BLaER1 (cell line): ENCODE data around the gene CNEP1R1.

Experiments
- H3K27ac ChIP-seq: shearing (Covaris generic); formaldehyde crosslinking; 2 replicates; pipeline ENCODE4 v1.8.1; 2022
- H3K27me3 ChIP-seq: shearing (Covaris generic); formaldehyde crosslinking; 2 replicates; pipeline ENCODE4 v1.8.1; 2022
- H3K36me3 ChIP-seq: shearing (Covaris generic); formaldehyde crosslinking; 2 replicates; pipeline ENCODE4 v1.8.1; 2022
- H3K4me1 ChIP-seq: shearing (Covaris generic); formaldehyde crosslinking; 2 replicates; pipeline ENCODE4 v1.8.1; 2022
- H3K4me2 ChIP-seq: shearing (Covaris generic); formaldehyde crosslinking; 2 replicates; pipeline ENCODE4 v1.8.1; 2022
- H3K4me3 ChIP-seq: shearing (Covaris generic); formaldehyde crosslinking; 2 replicates; pipeline ENCODE4 v1.8.1; 2022
- H3K9ac ChIP-seq: shearing (Covaris generic); formaldehyde crosslinking; 2 replicates; pipeline ENCODE4 v1.8.1; 2022
- H3K9me3 ChIP-seq: shearing (Covaris generic); formaldehyde crosslinking; 2 replicates; pipeline ENCODE4 v1.8.1; 2022
- H4K20me1 ChIP-seq: shearing (Covaris generic); formaldehyde crosslinking; 2 replicates; pipeline ENCODE4 v1.8.1; 2022
- Cebpa-rat ChIP-seq: shearing (Covaris generic); IDR thresholded peaks from 2 replicates; pipeline ENCODE4 v1.8.1; 2022

Gene CNEP1R1

DNA sequence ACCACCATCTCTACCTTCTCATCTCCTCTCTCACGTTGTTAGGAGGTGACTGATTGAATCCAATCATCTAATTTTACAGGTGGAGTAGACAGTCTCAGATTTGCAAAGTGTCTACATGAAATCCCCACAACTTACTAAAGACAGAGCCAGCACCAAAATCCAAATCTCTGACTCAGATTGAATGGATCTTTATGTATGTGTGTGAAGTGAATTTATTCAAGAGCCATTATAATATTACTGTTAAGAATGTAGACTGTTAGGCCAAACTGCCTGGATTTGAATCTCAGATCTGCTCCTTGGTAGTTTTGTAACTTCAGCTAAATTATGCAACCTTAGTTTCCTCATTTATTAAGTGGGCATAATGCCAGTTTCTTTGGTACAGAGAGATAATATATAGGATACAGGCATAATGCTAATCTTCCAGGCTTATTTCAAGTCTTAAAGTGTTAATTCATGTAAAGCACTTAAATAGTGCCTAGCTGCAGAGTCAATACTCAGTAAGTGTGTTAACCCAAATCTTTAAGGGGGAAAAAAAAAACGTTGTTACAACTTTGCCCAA is 12.7 kb downstream of the CNEP1R1 start:
- Histone ChIP-seq H3K27me3 (no peaks in the 10 kb centered on the region), H3K27ac (no peak overlapping the region), H3K4me1 (peaks cover 18% of the 10 kb centered on the region), H3K36me3 (peaks cover 45% of the 10 kb centered on the region), H3K9ac (no peak overlapping the region), H3K4me3 (no peak overlapping the region), H3K9me3 (no peaks in the 10 kb centered on the region), H3K4me2 (no peak overlapping the region), H4K20me1 (no peaks in the 10 kb centered on the region)
- TF ChIP-seq Cebpa-rat = no peak

DNA sequence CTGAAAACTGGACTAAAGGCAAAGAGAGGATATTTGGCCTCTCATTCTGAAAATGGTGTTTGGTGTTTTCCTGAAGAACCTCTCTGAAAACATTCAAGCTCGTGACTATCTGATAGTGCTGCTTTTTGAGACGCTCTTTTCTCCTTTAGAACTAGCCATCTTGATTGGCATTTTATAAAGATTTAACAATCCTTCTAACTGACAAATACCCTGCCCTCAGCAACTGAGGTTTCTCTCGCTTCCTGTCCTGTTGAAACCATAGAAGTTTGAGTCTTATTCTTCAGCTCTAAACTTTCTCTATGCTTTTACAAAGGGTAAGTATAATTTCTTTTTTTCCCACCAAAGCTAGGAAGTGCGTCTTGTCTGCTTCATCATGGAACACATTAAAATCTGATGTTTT is 13.3 kb downstream of the CNEP1R1 start:
- Histone ChIP-seq H3K36me3 (peaks cover 41% of the 10 kb centered on the region), H3K9ac (no peak overlapping the region), H3K4me3 (no peak overlapping the region), H3K27me3 (no peaks in the 10 kb centered on the region), H3K4me2 (no peak overlapping the region), H4K20me1 (no peaks in the 10 kb centered on the region), H3K9me3 (no peaks in the 10 kb centered on the region), H3K4me1 (peaks cover 18% of the 10 kb centered on the region), H3K27ac (no peak overlapping the region)
- no peak for TF ChIP-seq Cebpa-rat

DNA sequence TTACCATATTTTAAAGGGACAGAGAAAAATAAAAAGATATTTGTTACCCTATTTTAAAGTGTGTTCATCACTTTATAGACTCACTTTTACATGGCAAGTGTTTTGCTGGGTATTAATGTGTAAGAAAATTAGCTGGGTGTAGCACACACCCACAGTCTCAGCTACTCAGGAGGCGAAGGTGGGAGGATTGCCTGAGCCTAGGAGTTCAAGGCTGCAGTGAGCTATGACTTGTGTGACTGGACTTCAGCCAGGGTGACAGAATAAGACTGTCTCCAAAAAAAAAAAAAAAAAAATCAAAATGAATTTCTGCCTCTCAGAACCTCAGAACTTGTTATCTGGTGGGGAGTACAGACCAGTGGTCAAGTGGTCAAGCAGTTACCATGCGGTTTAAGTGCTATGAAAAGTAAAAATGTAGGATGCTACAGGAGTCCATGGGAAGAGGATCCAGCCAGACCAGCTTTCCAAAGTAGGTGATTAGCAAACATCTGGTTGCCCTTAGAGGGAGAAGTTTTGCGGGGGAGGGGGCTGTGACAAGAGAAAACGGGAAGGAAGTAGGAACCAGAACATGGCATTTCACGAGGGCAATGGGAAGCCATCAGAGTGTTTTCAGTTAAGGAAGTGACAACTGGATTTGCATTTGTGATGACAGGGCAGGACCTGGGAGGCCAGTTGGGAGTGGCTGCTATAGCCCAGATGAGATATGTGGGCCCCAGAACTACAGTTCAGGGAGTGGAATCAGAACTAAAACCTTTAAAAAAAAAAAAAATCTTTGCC is 13.9 kb downstream of the CNEP1R1 start:
- H3K4me2 ChIP-seq = peak overlapping the region; percentile 50
- H3K27me3 ChIP-seq = no peaks in the 10 kb centered on the region
- H3K36me3 ChIP-seq = peaks cover 36% of the 10 kb centered on the region
- H3K27ac ChIP-seq = no peak overlapping the region
- H3K9me3 ChIP-seq = no peaks in the 10 kb centered on the region
- no peak overlapping the region for H3K9ac ChIP-seq
- H3K4me3 ChIP-seq = no peak overlapping the region
- no peak for TF ChIP-seq Cebpa-rat
- no peaks in the 10 kb centered on the region for H4K20me1 ChIP-seq
- peaks cover 18% of the 10 kb centered on the region for H3K4me1 ChIP-seq

DNA sequence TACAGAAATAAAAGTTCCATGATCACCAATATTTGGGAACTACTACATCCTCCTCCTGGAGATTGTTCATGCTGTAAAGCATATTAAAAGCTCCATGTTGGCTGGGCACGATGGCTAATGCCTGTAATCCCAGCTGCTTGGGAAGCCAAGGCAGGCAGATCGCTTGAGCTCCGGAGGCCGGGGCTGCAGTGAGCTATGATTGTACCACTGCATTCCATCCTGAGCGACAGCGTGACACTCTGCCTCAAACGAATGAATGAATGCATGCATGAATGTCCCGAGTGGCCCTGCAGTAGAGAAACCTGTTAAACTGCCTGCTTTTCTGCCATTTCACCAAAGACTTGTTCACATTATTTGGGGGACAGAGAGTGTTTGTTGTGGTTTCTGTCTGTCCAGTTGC is 15.0 kb downstream of the CNEP1R1 start:
- Histone ChIP-seq H4K20me1 (no peaks in the 10 kb centered on the region), H3K27ac (no peak overlapping the region), H3K27me3 (no peaks in the 10 kb centered on the region), H3K4me1 (peaks cover 18% of the 10 kb centered on the region), H3K36me3 (peaks cover 25% of the 10 kb centered on the region), H3K4me3 (no peak overlapping the region), H3K9me3 (no peaks in the 10 kb centered on the region), H3K4me2 (no peak overlapping the region), H3K9ac (no peak overlapping the region)
- no peak for TF ChIP-seq Cebpa-rat

DNA sequence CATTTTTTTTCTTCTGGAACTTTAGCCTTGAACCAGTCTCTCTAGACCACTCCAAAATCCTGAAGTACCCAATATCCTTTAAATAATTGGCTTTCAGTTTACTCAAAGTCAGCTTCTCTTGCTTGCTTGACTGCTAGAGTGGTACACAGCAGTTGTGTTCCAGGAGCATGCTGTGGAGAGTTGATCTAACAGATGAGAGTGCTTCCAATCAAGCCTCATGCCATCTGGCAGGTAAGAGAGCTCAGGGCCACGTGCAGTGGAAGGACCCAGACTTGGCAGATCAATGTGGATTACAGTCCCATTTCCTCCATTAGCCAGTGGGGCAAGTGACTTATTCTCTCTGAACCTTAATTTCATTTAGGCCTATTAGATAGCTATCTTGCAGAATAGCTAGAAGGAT is 15.7 kb downstream of the CNEP1R1 start:
- peaks cover 18% of the 10 kb centered on the region for H3K4me1 ChIP-seq
- H3K36me3 ChIP-seq = peaks cover 18% of the 10 kb centered on the region
- no peak overlapping the region for H3K4me3 ChIP-seq
- no peak overlapping the region for H3K4me2 ChIP-seq
- H4K20me1 ChIP-seq = no peaks in the 10 kb centered on the region
- H3K9ac ChIP-seq = no peak overlapping the region
- no peak overlapping the region for H3K27ac ChIP-seq
- H3K9me3 ChIP-seq = no peaks in the 10 kb centered on the region
- TF ChIP-seq Cebpa-rat = no peak
- H3K27me3 ChIP-seq = no peaks in the 10 kb centered on the region

DNA sequence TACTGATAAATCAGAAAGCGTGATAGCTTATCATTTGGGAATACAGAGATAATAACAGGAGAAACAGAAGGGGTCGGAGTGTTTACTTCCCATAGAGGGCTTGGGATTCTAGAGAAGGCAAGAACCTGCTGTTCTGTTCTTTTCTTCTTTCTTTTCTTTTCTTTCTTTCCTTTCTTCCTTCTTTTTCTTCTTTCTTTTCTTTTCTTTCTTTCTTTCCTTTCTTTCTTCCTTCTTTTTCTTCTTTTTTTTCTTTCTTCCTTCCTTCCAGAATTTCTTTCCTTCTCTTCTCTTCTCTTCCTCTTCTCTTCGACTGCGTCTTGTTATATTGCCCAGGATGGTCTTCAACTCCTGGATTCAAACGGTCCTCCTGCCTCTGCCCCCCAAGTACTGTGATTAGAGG is 18.3 kb downstream of the CNEP1R1 start:
- peaks cover 13% of the 10 kb centered on the region for H3K4me1 ChIP-seq
- H4K20me1 ChIP-seq = no peaks in the 10 kb centered on the region
- H3K27me3 ChIP-seq = no peaks in the 10 kb centered on the region
- no peak overlapping the region for H3K9ac ChIP-seq
- no peak for TF ChIP-seq Cebpa-rat
- H3K4me2 ChIP-seq = no peak overlapping the region
- no peak overlapping the region for H3K27ac ChIP-seq
- no peaks in the 10 kb centered on the region for H3K9me3 ChIP-seq
- no peak overlapping the region for H3K4me3 ChIP-seq
- H3K36me3 ChIP-seq = no peaks in the 10 kb centered on the region; the same call in 1 of the 2 replicates

DNA sequence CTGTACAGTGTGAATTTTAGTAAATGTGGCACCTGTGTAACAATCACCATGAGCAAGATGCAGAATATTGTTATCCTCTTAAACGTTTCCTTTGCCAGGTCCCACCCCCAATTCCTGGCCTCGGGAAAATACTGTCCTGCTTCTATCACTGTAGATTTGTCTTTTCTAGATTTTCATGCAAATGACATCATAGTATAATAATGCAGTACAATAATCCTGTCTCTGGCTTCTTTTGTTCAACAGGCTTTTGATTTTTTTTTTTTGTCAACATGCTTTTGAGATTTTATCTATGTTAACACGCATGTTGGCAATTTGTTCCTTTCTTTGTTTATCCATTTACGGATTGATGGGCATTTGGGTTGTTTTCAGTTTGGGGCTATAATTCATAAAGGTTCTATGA is 20.4 kb downstream of the CNEP1R1 start:
- no peak overlapping the region for H3K4me3 ChIP-seq
- H4K20me1 ChIP-seq = no peaks in the 10 kb centered on the region

DNA sequence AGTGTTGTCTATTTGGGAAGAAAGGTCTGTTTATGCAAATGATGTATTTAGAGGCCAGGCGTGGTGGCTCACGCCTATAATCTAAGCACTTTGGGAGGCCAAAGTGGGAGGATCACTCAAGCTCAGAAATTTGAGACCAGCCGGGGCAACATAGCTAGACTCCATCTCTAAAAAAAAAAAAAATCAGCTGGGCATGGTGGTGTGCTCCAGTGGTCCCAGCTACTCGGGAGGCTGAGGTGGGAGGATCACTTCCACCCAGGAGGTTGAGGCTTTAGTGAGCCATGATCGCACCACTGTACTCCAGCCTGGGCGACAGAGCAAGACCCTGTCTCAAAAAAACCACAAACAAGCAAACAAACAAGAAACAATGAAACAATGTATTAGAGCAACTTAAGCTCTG is 21.8 kb downstream of the CNEP1R1 start:
- no peak overlapping the region for H3K9ac ChIP-seq
- H3K4me1 ChIP-seq = no peaks in the 10 kb centered on the region
- no peak for TF ChIP-seq Cebpa-rat
- H3K9me3 ChIP-seq = no peaks in the 10 kb centered on the region
- H4K20me1 ChIP-seq = no peaks in the 10 kb centered on the region
- no peaks in the 10 kb centered on the region for H3K36me3 ChIP-seq
- H3K27me3 ChIP-seq = no peaks in the 10 kb centered on the region
- no peak overlapping the region for H3K4me3 ChIP-seq
- no peak overlapping the region for H3K27ac ChIP-seq
- H3K4me2 ChIP-seq = no peak overlapping the region

More for the DNA sequence above, 20.4 kb downstream of the CNEP1R1 start:
- Histone ChIP-seq H3K4me2 (no peak overlapping the region), H3K27me3 (no peaks in the 10 kb centered on the region), H3K27ac (no peak overlapping the region), H3K9ac (no peak overlapping the region), H3K9me3 (no peaks in the 10 kb centered on the region), H3K4me1 (no peaks in the 10 kb centered on the region), H3K36me3 (no peaks in the 10 kb centered on the region)
- no peak for TF ChIP-seq Cebpa-rat

DNA sequence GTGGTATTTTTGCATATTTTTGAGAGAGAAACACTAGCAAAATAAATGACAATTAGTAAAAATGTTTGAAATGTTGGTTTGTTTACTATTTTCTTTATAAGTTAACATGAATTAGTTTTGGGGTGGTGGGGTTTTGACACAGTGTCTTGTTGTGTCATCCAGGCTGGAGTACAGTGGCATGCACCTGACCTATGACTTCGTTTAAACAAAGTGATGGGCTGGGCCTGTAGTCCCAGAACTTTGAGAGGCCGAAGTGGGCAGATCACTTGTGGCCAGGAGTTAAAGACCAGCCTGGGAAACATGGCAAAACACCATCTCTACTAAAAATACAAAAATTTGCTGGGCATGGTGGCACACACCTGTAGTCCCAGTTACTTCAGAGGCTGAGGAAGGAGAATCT is 22.8 kb downstream of the CNEP1R1 start:
- Histone ChIP-seq H3K27ac (no peak overlapping the region), H3K27me3 (no peaks in the 10 kb centered on the region), H4K20me1 (no peaks in the 10 kb centered on the region), H3K36me3 (no peaks in the 10 kb centered on the region), H3K4me3 (no peak overlapping the region), H3K4me2 (no peak overlapping the region), H3K9ac (no peak overlapping the region), H3K4me1 (no peaks in the 10 kb centered on the region), H3K9me3 (no peaks in the 10 kb centered on the region)
- TF ChIP-seq Cebpa-rat = no peak

DNA sequence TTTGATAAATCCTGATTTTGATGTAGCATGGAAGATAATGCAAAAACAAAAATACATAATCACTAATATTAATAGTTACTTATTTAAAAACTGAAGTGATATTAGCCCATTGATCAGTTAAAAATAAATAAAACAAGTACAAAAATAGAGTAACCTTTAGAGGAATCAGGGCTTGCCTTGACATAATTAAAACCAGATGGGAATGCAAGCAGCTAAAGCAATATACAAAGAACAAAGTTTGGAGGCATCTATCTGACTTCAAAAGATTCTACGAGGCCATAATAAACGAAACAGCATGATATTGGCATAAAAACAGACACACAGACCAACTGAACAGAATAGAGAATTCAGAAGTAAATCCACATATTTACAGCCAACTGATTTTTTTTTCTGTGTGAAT is 25.8 kb downstream of the CNEP1R1 start:
- Histone ChIP-seq H4K20me1 (no peaks in the 10 kb centered on the region), H3K4me1 (no peaks in the 10 kb centered on the region), H3K9me3 (peaks cover 1% of the 10 kb centered on the region; the same call in 1 of the 2 replicates), H3K4me3 (no peak overlapping the region), H3K27me3 (no peaks in the 10 kb centered on the region), H3K4me2 (no peak overlapping the region), H3K9ac (no peak overlapping the region), H3K36me3 (no peaks in the 10 kb centered on the region), H3K27ac (no peak overlapping the region)
- TF ChIP-seq Cebpa-rat = no peak

DNA sequence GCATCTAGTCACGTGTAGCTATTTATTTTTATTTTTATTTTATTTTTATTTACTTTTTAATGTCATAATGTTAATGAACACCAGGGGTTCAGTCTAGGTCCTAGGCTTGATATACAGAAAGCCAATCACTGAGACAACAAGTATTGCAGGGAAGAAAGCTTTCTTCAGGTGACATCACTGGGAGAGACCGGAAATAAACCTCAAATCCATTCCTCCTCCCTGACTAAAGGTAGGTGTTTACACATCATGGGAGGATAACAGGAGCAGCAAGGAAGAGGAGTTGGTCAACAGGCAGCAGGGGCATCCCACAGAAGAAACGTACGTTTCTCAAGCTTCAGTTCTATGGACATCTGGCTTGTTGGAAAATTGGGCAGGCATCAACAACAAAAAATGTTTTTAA is 31.2 kb downstream of the CNEP1R1 start:
- no peak for TF ChIP-seq Cebpa-rat
- no peak overlapping the region for H3K4me3 ChIP-seq
- no peaks in the 10 kb centered on the region for H3K4me1 ChIP-seq
- no peak overlapping the region for H3K9ac ChIP-seq
- peaks cover 11% of the 10 kb centered on the region for H3K9me3 ChIP-seq
- no peak overlapping the region for H3K27ac ChIP-seq
- no peak overlapping the region for H3K4me2 ChIP-seq
- no peaks in the 10 kb centered on the region for H3K36me3 ChIP-seq
- no peaks in the 10 kb centered on the region for H4K20me1 ChIP-seq
- H3K27me3 ChIP-seq = no peaks in the 10 kb centered on the region
